Daoy (cell line): ENCODE results near the gene KRTAP26-1. TPM values are rescaled to one million over a fixed set of nuclear protein-coding genes. Genes with fewer than 3 reads are reported as not detected.

Experiments used
- DNase-seq: peaks from one replicate; pipeline ENCODE4 v3.0.0-alpha.2; 2015; ENCODE audit warnings: low read depth
- total RNA-seq: library from RNA; depleted of rRNA; stranded (reverse); fragments of >200 nt; shearing (Covaris generic); gene quantifications from 2 replicates; pipeline ENCODE4 v1.2.3, GENCODE V29; 2014; rRNA removed

The KRTAP26-1 gene
- total RNA-seq: not detected in 2 replicates

GRCh38 chr21:30320215-30320614, at the start of gene KRTAP26-1:
TSS of gene KRTAP26-1 (minus strand) at chr21:30320315. CDS start at chr21:30320035, 280 bp downstream.
- no peak for DNase-seq

- no peak for DNase-seq
These were observed 35.8 kb upstream of the KRTAP26-1 start for GRCh38 chr21:30355906-30356305.

GRCh38 chr21:30354308-30355005, 34.3 kb upstream of the KRTAP26-1 start:
- DNase-seq: no peak

GRCh38 chr21:30351534-30351933, 31.4 kb upstream of the KRTAP26-1 start:
- no peak for DNase-seq

GRCh38 chr21:30349572-30349971, 29.5 kb upstream of the KRTAP26-1 start:
- peak; percentile 30 for DNase-seq

- no peak for DNase-seq
These were observed 28.4 kb upstream of the KRTAP26-1 start, which contains the start of gene KRTAP23-1 for GRCh38 chr21:30348506-30348905. TSS of gene KRTAP23-1 (minus strand) at chr21:30348606. CDS start at chr21:30348606, 0 bp downstream.

GRCh38 chr21:30345014-30345413, 24.9 kb upstream of the KRTAP26-1 start:
- no peak for DNase-seq

- DNase-seq: peak; percentile 51
These were observed 20.8 kb upstream of the KRTAP26-1 start for GRCh38 chr21:30340714-30341573.

GRCh38 chr21:30338717-30339116, 18.6 kb upstream of the KRTAP26-1 start:
- DNase-seq: no peak

GRCh38 chr21:30337772-30338171, 17.7 kb upstream of the KRTAP26-1 start:
- no peak for DNase-seq

GRCh38 chr21:30337276-30337744, 17.2 kb upstream of the KRTAP26-1 start, which contains the start of gene KRTAP27-1:
TSS of gene KRTAP27-1 (minus strand) at chr21:30337694. CDS start at chr21:30337668, 26 bp downstream.
- DNase-seq: no peak

GRCh38 chr21:30336596-30336995, 16.5 kb upstream of the KRTAP26-1 start:
- DNase-seq: no peak

- no peak for DNase-seq
These were observed 13.6 kb upstream of the KRTAP26-1 start for GRCh38 chr21:30333736-30334135.

- DNase-seq: no peak
These were observed 12.6 kb upstream of the KRTAP26-1 start for GRCh38 chr21:30332681-30333080.

GRCh38 chr21:30329203-30329875, 9.2 kb upstream of the KRTAP26-1 start:
- DNase-seq: peak; percentile 53

GRCh38 chr21:30326390-30326789, 6.3 kb upstream of the KRTAP26-1 start:
- no peak for DNase-seq

- no peak for DNase-seq
These were observed 4.4 kb downstream of the KRTAP26-1 start for GRCh38 chr21:30315701-30316100.

GRCh38 chr21:30306884-30307283, 13.2 kb downstream of the KRTAP26-1 start:
- DNase-seq: no peak

GRCh38 chr21:30305136-30305535, 15.0 kb downstream of the KRTAP26-1 start:
- no peak for DNase-seq

GRCh38 chr21:30289215-30289614, 30.9 kb downstream of the KRTAP26-1 start, which contains the start of gene KRTAP25-1:
TSS of gene KRTAP25-1 (minus strand) at chr21:30289514. CDS start at chr21:30289490, 24 bp downstream.
- DNase-seq: no peak

- no peak for DNase-seq
These were observed 37.3 kb downstream of the KRTAP26-1 start, which contains the start of gene KRTAP24-1 for GRCh38 chr21:30282850-30283249. TSS of gene KRTAP24-1 (minus strand) at chr21:30282950. CDS start at chr21:30282932, 18 bp downstream.

- no peak for DNase-seq
These were observed 48.5 kb downstream of the KRTAP26-1 start for GRCh38 chr21:30271611-30272010.
